ENCODE measurements around the gene DYRK1A.

The DYRK1A gene

GRCh38 chr21:37546299-37546908 lies 179.8 kb downstream of the DYRK1A start:
- H2BK5ac ChIP-seq (ENCODE audit: low read depth, low read length, poor library complexity, severe bottlenecking) = no peak overlapping the region
- H3K18ac ChIP-seq (ENCODE audit: low read depth in 1 of 2, low read length in 2 of 2) = no peak overlapping the region
- no peak overlapping the region for H3K23ac ChIP-seq (ENCODE audit: low read length in 2 of 2)
- no peak overlapping the region for H3K27ac ChIP-seq (ENCODE audit: low read length, poor library complexity, severe bottlenecking)
- H3K4me2 ChIP-seq (ENCODE audit: low read length, poor library complexity, severe bottlenecking) = no peak overlapping the region
- H4K8ac ChIP-seq (ENCODE audit: low read length) = no peak overlapping the region
- H3K14ac ChIP-seq (ENCODE audit: low read length in 2 of 2) = no peak overlapping the region
- H2BK12ac ChIP-seq (ENCODE audit: low read length in 2 of 2) = no peak overlapping the region
- H4K91ac ChIP-seq (ENCODE audit: low read length) = no peak overlapping the region
- peak overlapping the region in 1 of 2 experiments; percentile 23 for H3K4me3 ChIP-seq (ENCODE audit: insufficient read depth in 1 of 2, low read depth in 1 of 2, low read length in 2 of 2)
- WGBS = 92% methylated on average over 22 of the region's 22 CpGs
- H2AFZ ChIP-seq (ENCODE audit: low read depth, low read length) = no peak overlapping the region
- no peak for DNase-seq
- H3K27me3 ChIP-seq (ENCODE audit: control insufficient read depth in 1 of 2, insufficient read depth in 1 of 2, low read length in 2 of 2) = peaks cover 4 to 31% of the 10 kb centered on the region in 2 experiments
- no peak overlapping the region for H3K4ac ChIP-seq (ENCODE audit: low read depth in 1 of 2, low read length in 2 of 2)
- H3K4me1 ChIP-seq (ENCODE audit: control insufficient read depth, insufficient read depth, low read depth, low read length) = peaks cover 22% of the 10 kb centered on the region
- H3K36me3 ChIP-seq (ENCODE audit: control insufficient read depth in 1 of 2, insufficient read depth in 2 of 2, low read depth in 1 of 2, low read length in 2 of 2) = no peaks in the 10 kb centered on the region
- H2BK15ac ChIP-seq (ENCODE audit: low read depth, poor library complexity, severe bottlenecking) = no peak overlapping the region
- H2AK5ac ChIP-seq (ENCODE audit: low read length, severe bottlenecking) = no peak overlapping the region
- no peak overlapping the region for H2BK120ac ChIP-seq (ENCODE audit: low read depth, low read length)
- peaks cover 20% of the 10 kb centered on the region for H3K9me3 ChIP-seq (ENCODE audit: control insufficient read depth, low read length)
- H3K9ac ChIP-seq (ENCODE audit: low read length) = no peak overlapping the region
- H3K79me1 ChIP-seq (replicated peaks; ENCODE audit: low read length, poor library complexity, severe bottlenecking) = no peaks in the 10 kb centered on the region

GRCh38 chr21:37546949-37547614 lies 180.5 kb downstream of the DYRK1A start:
- no peak overlapping the region for H3K9ac ChIP-seq (ENCODE audit: low read length)
- H3K14ac ChIP-seq (ENCODE audit: low read length in 2 of 2) = no peak overlapping the region
- no peak overlapping the region for H4K91ac ChIP-seq (ENCODE audit: low read length)

GRCh38 chr21:37547615-37548200 lies 181.1 kb downstream of the DYRK1A start:
- Histone ChIP-seq H4K8ac (ENCODE audit: low read length) (no peak overlapping the region), H3K4ac (ENCODE audit: low read depth in 1 of 2, low read length in 2 of 2) (no peak overlapping the region), H2AK5ac (ENCODE audit: low read length, severe bottlenecking) (no peak overlapping the region), H4K91ac (ENCODE audit: low read length) (no peak overlapping the region), H3K23ac (ENCODE audit: low read length in 2 of 2) (no peak overlapping the region), H2BK15ac (ENCODE audit: low read depth, poor library complexity, severe bottlenecking) (no peak overlapping the region), H2BK120ac (ENCODE audit: low read depth, low read length) (no peak overlapping the region), H3K18ac (ENCODE audit: low read depth in 1 of 2, low read length in 2 of 2) (no peak overlapping the region), H2BK5ac (ENCODE audit: low read depth, low read length, poor library complexity, severe bottlenecking) (no peak overlapping the region), H3K79me1 (replicated peaks; ENCODE audit: low read length, poor library complexity, severe bottlenecking) (no peaks in the 10 kb centered on the region), H3K4me1 (ENCODE audit: control insufficient read depth, insufficient read depth, low read depth, low read length) (peaks cover 31% of the 10 kb centered on the region), H3K27ac (ENCODE audit: low read length, poor library complexity, severe bottlenecking) (no peak overlapping the region), H3K4me2 (ENCODE audit: low read length, poor library complexity, severe bottlenecking) (no peak overlapping the region), H3K4me3 (ENCODE audit: insufficient read depth in 1 of 2, low read depth in 1 of 2, low read length in 2 of 2) (no peak overlapping the region), H2AFZ (ENCODE audit: low read depth, low read length) (no peak overlapping the region), H2BK12ac (ENCODE audit: low read length in 2 of 2) (no peak overlapping the region), H3K27me3 (ENCODE audit: control insufficient read depth in 1 of 2, insufficient read depth in 1 of 2, low read length in 2 of 2) (peaks cover 6 to 38% of the 10 kb centered on the region in 2 experiments), H3K9ac (ENCODE audit: low read length) (no peak overlapping the region), H3K9me3 (ENCODE audit: control insufficient read depth, low read length) (peaks cover 7% of the 10 kb centered on the region), H3K14ac (ENCODE audit: low read length in 2 of 2) (no peak overlapping the region), H3K36me3 (ENCODE audit: control insufficient read depth in 1 of 2, insufficient read depth in 2 of 2, low read depth in 1 of 2, low read length in 2 of 2) (no peaks in the 10 kb centered on the region)
- DNase-seq = no peak
- WGBS = 70% methylated on average over 2 of the region's 2 CpGs

More at GRCh38 chr21:37546949-37547614, 180.5 kb downstream of the DYRK1A start:
- DNase-seq = peak; percentile 29
- no peak overlapping the region for H2BK12ac ChIP-seq (ENCODE audit: low read length in 2 of 2)
- no peak overlapping the region for H2AK5ac ChIP-seq (ENCODE audit: low read length, severe bottlenecking)
- no peaks in the 10 kb centered on the region for H3K79me1 ChIP-seq (replicated peaks; ENCODE audit: low read length, poor library complexity, severe bottlenecking)
- peak overlapping the region in 1 of 2 experiments; percentile 23 for H3K4me3 ChIP-seq (ENCODE audit: insufficient read depth in 1 of 2, low read depth in 1 of 2, low read length in 2 of 2)
- peaks cover 4 to 32% of the 10 kb centered on the region in 2 experiments for H3K27me3 ChIP-seq (ENCODE audit: control insufficient read depth in 1 of 2, insufficient read depth in 1 of 2, low read length in 2 of 2)
- no peak overlapping the region for H2BK5ac ChIP-seq (ENCODE audit: low read depth, low read length, poor library complexity, severe bottlenecking)
- H3K4ac ChIP-seq (ENCODE audit: low read depth in 1 of 2, low read length in 2 of 2) = no peak overlapping the region
- no peak overlapping the region for H4K8ac ChIP-seq (ENCODE audit: low read length)
- H2BK120ac ChIP-seq (ENCODE audit: low read depth, low read length) = no peak overlapping the region
- no peak overlapping the region for H3K23ac ChIP-seq (ENCODE audit: low read length in 2 of 2)
- H3K9me3 ChIP-seq (ENCODE audit: control insufficient read depth, low read length) = peaks cover 13% of the 10 kb centered on the region
- WGBS = 38% methylated on average over 20 of the region's 23 CpGs
- no peaks in the 10 kb centered on the region for H3K36me3 ChIP-seq (ENCODE audit: control insufficient read depth in 1 of 2, insufficient read depth in 2 of 2, low read depth in 1 of 2, low read length in 2 of 2)
- no peak overlapping the region for H2BK15ac ChIP-seq (ENCODE audit: low read depth, poor library complexity, severe bottlenecking)
- H3K27ac ChIP-seq (ENCODE audit: low read length, poor library complexity, severe bottlenecking) = no peak overlapping the region
- peak overlapping the region; percentile 35 for H3K4me2 ChIP-seq (ENCODE audit: low read length, poor library complexity, severe bottlenecking)
- H3K18ac ChIP-seq (ENCODE audit: low read depth in 1 of 2, low read length in 2 of 2) = no peak overlapping the region
- H3K4me1 ChIP-seq (ENCODE audit: control insufficient read depth, insufficient read depth, low read depth, low read length) = peaks cover 27% of the 10 kb centered on the region
- H2AFZ ChIP-seq (ENCODE audit: low read depth, low read length) = no peak overlapping the region

- Histone ChIP-seq H3K36me3 (ENCODE audit: control insufficient read depth in 1 of 2, insufficient read depth in 2 of 2, low read depth in 1 of 2, low read length in 2 of 2) (no peaks in the 10 kb centered on the region), H4K91ac (ENCODE audit: low read length) (no peak overlapping the region), H3K4ac (ENCODE audit: low read depth in 1 of 2, low read length in 2 of 2) (no peak overlapping the region), H2BK5ac (ENCODE audit: low read depth, low read length, poor library complexity, severe bottlenecking) (no peak overlapping the region), H3K18ac (ENCODE audit: low read depth in 1 of 2, low read length in 2 of 2) (no peak overlapping the region), H3K27ac (ENCODE audit: low read length, poor library complexity, severe bottlenecking) (no peak overlapping the region), H3K9me3 (ENCODE audit: control insufficient read depth, low read length) (no peaks in the 10 kb centered on the region), H3K9ac (ENCODE audit: low read length) (no peak overlapping the region), H2BK120ac (ENCODE audit: low read depth, low read length) (no peak overlapping the region), H2BK12ac (ENCODE audit: low read length in 2 of 2) (no peak overlapping the region), H3K4me2 (ENCODE audit: low read length, poor library complexity, severe bottlenecking) (no peak overlapping the region), H3K79me1 (replicated peaks; ENCODE audit: low read length, poor library complexity, severe bottlenecking) (no peaks in the 10 kb centered on the region), H2BK15ac (ENCODE audit: low read depth, poor library complexity, severe bottlenecking) (no peak overlapping the region), H2AFZ (ENCODE audit: low read depth, low read length) (no peak overlapping the region), H4K8ac (ENCODE audit: low read length) (no peak overlapping the region), H2AK5ac (ENCODE audit: low read length, severe bottlenecking) (no peak overlapping the region), H3K4me1 (ENCODE audit: control insufficient read depth, insufficient read depth, low read depth, low read length) (peaks cover 33% of the 10 kb centered on the region), H3K4me3 (ENCODE audit: insufficient read depth in 1 of 2, low read depth in 1 of 2, low read length in 2 of 2) (no peak overlapping the region), H3K23ac (ENCODE audit: low read length in 2 of 2) (no peak overlapping the region), H3K14ac (ENCODE audit: low read length in 2 of 2) (no peak overlapping the region), H3K27me3 (ENCODE audit: control insufficient read depth in 1 of 2, insufficient read depth in 1 of 2, low read length in 2 of 2) (peaks cover 15 to 46% of the 10 kb centered on the region in 2 experiments)
- DNase-seq = no peak
- WGBS = 83% methylated on average over 2 of the region's 2 CpGs
Observed at GRCh38 chr21:37548521-37548981, 182.0 kb downstream of the DYRK1A start.

All from mesenchymal stem cell (in vitro differentiated cells and primary cell).